Psoas muscle (tissue), 8 donors: Measurements from ENCODE around the gene METTL26. TPM values are rescaled to one million over a fixed set of nuclear protein-coding genes. Genes with fewer than 3 reads are reported as not detected.

Experiments used
- ATAC-seq, 4 donors: fragments of 200-7000 bp; cut with Tn5 transposase; one replicate each; pipeline ENCODE4 v1.9.1; 2020; ENCODE audit warnings: moderate library complexity in 3 of 4, mild to moderate bottlenecking in 2 of 4
- DNase-seq, 2 donors: peaks; one replicate each; pipeline ENCODE4 v3.0.0-alpha.2; 2020
- H3K27ac ChIP-seq: fragments of 200-600 bp; one replicate; pipeline ENCODE4 v1.8.0; 2022
- H3K27me3 ChIP-seq, 3 donors: fragments of 200-600 bp in 1 of 3; one replicate each; pipeline versions ENCODE4 v1.6.1 to v1.8.0; 2013 to 2022; ENCODE audit warnings: low read length in 2 of 3, mild to moderate bottlenecking in 2 of 3, moderate library complexity in 1 of 3; ENCODE audit not compliant: insufficient read depth in 3 of 3
- H3K36me3 ChIP-seq, 2 donors: fragments of 200-600 bp in 1 of 2; one replicate each; pipeline versions ENCODE4 v1.6.1 to v1.8.0; 2013 to 2022; ENCODE audit warnings: low read depth in 1 of 2, mild to moderate bottlenecking in 1 of 2, moderate library complexity in 1 of 2; ENCODE audit not compliant: insufficient read depth in 1 of 2
- H3K4me1 ChIP-seq: fragments of 200-600 bp; one replicate; pipeline ENCODE4 v1.8.0; 2022
- H3K4me3 ChIP-seq: fragments of 200-600 bp; one replicate; pipeline ENCODE4 v1.8.0; 2022; ENCODE audit warnings: mild to moderate bottlenecking
- H3K9me3 ChIP-seq: fragments of 200-600 bp; one replicate; pipeline ENCODE4 v1.8.0; 2022
- WGBS, 3 donors: extraction: QIAGEN DNeasy Blood & Tissue Kit; methylation state at CpG; one replicate each; pipeline versions ENCODE4 v1.1.6 to v1.1.7; 2013; 5-methylcytosine and 5-hydroxymethylcytosine counted together
- intact Hi-C, 2 donors: fragments of 100-400 bp; cut with DNase I; formaldehyde crosslinking; loops; one replicate each; pipeline versions ENCODE4 v1.11.0 to v1.14.2; 2022
- polyA plus RNA-seq, 3 donors: library from polyadenylated mRNA; stranded (reverse); fragments of 200-250 nt; gene quantifications; one replicate each; pipeline ENCODE4 v1.2.3, GENCODE V29; 2013
- total RNA-seq, 4 donors: library from RNA; stranded (reverse); fragmentation: NEBNext Ultra II Directional in 2 of 4; extraction: Animal tissue kit (Norgen Biotek cat#: 25700) in 2 of 4; gene quantifications; one replicate each; pipeline versions ENCODE4 v1.2.1 to v1.2.4, GENCODE V29; 2021 to 2023
- TF ChIP-seq, protein P1 (sequence below): fragments of 200-600 bp; IDR thresholded peaks from one replicate; pipeline ENCODE4 v1.8.0; 2022; ENCODE audit warnings: antibody characterized with exemption
- donor health status: healthy with polysubstance abuse.
- donor health status: DM: no; HTN: no; CAD: no; lungs with moderate emphysema.
- donor health status: Bipolar disorder and iron deficiency.
- donor health status: healthy.
- donor health status: DM: yes; HTN: yes; CAD: no.
- donor health status: DM: no; HTN: no; CAD: no.
- donor health status: DM: no; HTN: no; CAD: no.
- donor health status: DM: yes; HTN: yes; CAD: no.

Gene METTL26
- total and polyA plus RNA-seq, 7 donors: 42.4 to 97.8 (median 55.6) TPM

DNA sequence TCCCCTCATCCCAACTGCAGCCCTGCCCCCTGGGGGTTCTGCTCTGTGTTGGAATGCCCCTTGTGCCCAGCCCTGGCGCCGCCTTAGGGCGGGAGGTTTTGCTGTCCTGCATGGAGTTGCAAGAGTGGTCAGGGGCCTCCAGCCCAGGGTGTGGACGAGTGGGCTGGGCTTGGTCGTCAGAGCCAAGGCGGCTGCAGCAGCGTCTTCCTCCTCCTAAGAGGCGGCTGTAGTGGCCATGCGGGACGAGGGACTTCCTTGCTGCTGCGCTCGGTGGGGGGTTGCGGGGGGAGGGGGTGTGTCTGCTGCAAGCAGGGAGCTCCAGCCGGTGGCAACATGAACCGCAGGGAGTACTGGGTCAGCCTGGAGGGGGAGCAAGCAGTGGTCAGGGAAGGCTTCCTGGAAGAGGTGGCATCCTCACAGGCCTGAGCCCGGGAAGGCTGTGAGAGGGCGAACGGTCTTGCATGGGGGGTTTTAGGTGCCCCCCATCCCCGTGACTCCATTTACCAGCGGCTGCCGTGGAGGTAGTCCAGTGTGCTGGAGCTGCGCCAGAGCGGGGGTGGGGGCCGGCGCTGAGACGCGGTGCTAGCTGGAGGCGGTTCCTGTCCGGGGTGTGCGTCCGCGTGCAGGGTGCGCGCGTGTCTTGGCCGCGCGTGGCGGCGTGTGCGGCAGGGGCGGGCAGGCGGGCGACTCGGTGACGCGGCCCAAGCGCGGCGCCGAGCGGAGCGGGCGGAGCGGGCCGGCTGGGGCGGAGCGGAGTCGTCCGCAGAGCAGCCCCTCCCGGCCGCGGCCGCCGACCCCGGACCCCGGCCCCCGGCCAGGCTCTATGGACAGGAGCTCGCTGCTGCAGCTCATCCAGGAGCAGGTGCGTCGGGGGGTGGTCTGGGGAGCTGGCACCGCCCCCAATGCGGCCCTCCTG is 39.1 kb upstream of the METTL26 start, which contains the start of gene RHBDL1:
TSS of gene RHBDL1 (plus strand) at position 704 of the 916 bp plus-strand sequence. CDS start at position 824, 120 bp downstream.
- peak within 1 kb of the TSS; percentile 46 for H3K4me3 ChIP-seq
- peaks cover 7% of the 10 kb centered on the region for H3K4me1 ChIP-seq
- no peak within 1 kb of the TSS for H3K27ac ChIP-seq
- DNase-seq (peak in 1 of 2 donors; percentile 51), ATAC-seq (no peak)
- peaks cover 4 to 35% of the 10 kb centered on the region in 2 donors for H3K36me3 ChIP-seq
- TF ChIP-seq, protein P1, sequence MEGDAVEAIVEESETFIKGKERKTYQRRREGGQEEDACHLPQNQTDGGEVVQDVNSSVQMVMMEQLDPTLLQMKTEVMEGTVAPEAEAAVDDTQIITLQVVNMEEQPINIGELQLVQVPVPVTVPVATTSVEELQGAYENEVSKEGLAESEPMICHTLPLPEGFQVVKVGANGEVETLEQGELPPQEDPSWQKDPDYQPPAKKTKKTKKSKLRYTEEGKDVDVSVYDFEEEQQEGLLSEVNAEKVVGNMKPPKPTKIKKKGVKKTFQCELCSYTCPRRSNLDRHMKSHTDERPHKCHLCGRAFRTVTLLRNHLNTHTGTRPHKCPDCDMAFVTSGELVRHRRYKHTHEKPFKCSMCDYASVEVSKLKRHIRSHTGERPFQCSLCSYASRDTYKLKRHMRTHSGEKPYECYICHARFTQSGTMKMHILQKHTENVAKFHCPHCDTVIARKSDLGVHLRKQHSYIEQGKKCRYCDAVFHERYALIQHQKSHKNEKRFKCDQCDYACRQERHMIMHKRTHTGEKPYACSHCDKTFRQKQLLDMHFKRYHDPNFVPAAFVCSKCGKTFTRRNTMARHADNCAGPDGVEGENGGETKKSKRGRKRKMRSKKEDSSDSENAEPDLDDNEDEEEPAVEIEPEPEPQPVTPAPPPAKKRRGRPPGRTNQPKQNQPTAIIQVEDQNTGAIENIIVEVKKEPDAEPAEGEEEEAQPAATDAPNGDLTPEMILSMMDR: no peak
- H3K9me3 ChIP-seq: no peaks in the 10 kb centered on the region
- H3K27me3 ChIP-seq: no peaks in the 10 kb centered on the region
- WGBS, 3 donors: 6 to 11% (median 7%) methylated on average over 34 to 73 of the region's 73 CpGs
- intact Hi-C loops: no loop called here

GRCh38 chr16:674214-674881 is 38.2 kb upstream of the METTL26 start:
- WGBS, 3 donors: 66 to 75% (median 67%) methylated on average over 21 to 22 of the region's 22 CpGs

GRCh38 chr16:673399-673991 is 37.4 kb upstream of the METTL26 start:
- Histone ChIP-seq H3K36me3 (peaks cover 4 to 46% of the 10 kb centered on the region in 2 donors), H3K27me3 (no peaks in the 10 kb centered on the region), H3K4me1 (peaks cover 16% of the 10 kb centered on the region), H3K9me3 (no peaks in the 10 kb centered on the region), H3K4me3 (no peak overlapping the region), H3K27ac (no peak overlapping the region)
- TF ChIP-seq, protein P1: no peak
- intact Hi-C loops: no loop called here
- WGBS, 3 donors: 88 to 92% (median 88%) methylated on average over 17 to 18 of the region's 18 CpGs
- no peak for DNase-seq
- ATAC-seq: no peak

More at GRCh38 chr16:674214-674881, 38.2 kb upstream of the METTL26 start:
- Histone ChIP-seq H3K9me3 (no peaks in the 10 kb centered on the region), H3K27ac (no peak overlapping the region), H3K4me1 (peaks cover 8% of the 10 kb centered on the region), H3K4me3 (no peak overlapping the region), H3K27me3 (no peaks in the 10 kb centered on the region), H3K36me3 (peaks cover 4 to 44% of the 10 kb centered on the region in 2 donors)
- peak in 1 of 4 donors; percentile 15 for ATAC-seq
- intact Hi-C loops: no loop called here
- TF ChIP-seq, protein P1: no peak
- no peak for DNase-seq

DNA sequence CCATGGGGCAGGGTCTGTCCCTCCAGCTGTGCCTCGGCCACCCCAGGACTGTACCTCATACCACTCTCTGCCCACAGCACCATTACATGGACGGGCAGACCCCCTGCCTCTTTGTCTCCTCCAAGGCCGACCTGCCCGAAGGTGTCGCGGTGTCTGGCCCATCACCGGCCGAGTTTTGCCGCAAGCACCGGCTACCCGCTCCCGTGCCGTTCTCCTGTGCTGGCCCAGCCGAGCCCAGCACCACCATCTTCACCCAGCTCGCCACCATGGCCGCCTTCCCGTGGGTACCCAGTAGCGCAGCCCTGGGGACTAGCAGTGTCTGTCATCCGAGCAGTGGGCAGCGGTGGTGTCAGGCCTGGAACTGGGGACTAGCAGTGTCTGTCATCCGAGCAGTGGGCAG is 36.7 kb upstream of the METTL26 start:
- intact Hi-C loops: no loop called here
- peaks cover 16% of the 10 kb centered on the region for H3K4me1 ChIP-seq
- no peak overlapping the region for H3K4me3 ChIP-seq
- no peaks in the 10 kb centered on the region for H3K9me3 ChIP-seq
- 88 to 90% (median 90%) methylated on average over 21 of the region's 21 CpGs for WGBS, 3 donors
- H3K36me3 ChIP-seq: peaks cover 4 to 46% of the 10 kb centered on the region in 2 donors
- H3K27ac ChIP-seq: no peak overlapping the region
- H3K27me3 ChIP-seq: no peaks in the 10 kb centered on the region
- TF ChIP-seq, protein P1: no peak
- ATAC-seq (no peak), DNase-seq (no peak)
